Panc1 (cell line): ENCODE data around the gene SSBP2. TPM values are rescaled to one million over a fixed set of nuclear protein-coding genes. Genes with fewer than 3 reads are reported as not detected.

Experiments used
- ATAC-seq: fragments of 200-7000 bp; cut with Tn5 transposase; 2 replicates; pipeline ENCODE4 v1.9.1; 2020; ENCODE audit warnings: mild to moderate bottlenecking, moderate library complexity
- BruUV-seq: library from RNA; stranded (reverse); fragments of 400-500 nt; replicated peaks from 2 replicates; lab custom pipeline; 2021; lab: Mats Ljungman, UMichigan
- CTCF ChIA-PET: fragments of 300-600 bp; sonication (Branson Sonifier 250); formaldehyde crosslinking; loops from one replicate; lab custom pipeline; 2022; ENCODE audit warnings: antibody characterized with exemption; lab: Charles Lee
- POLR2A ChIA-PET: fragments of 300-600 bp; sonication (Branson Sonifier 250); formaldehyde crosslinking; loops from one replicate; lab custom pipeline; 2022; ENCODE audit warnings: antibody characterized with exemption; lab: Charles Lee
- DNase-seq: peaks from one replicate; pipeline ENCODE4 v3.0.0-alpha.2; 2010; ENCODE audit warnings: low read depth, low spot score
- H3K27ac ChIP-seq: 2 replicates; pipeline ENCODE4 v1.5.1; 2011; ENCODE audit warnings: mild to moderate bottlenecking, low read length, inconsistent platforms
- H3K27me3 ChIP-seq: fragments of 200-500 bp; sonication (Bioruptor generic); 2 replicates; pipeline ENCODE4 v1.6.0; 2014; ENCODE audit warnings: low read length, inconsistent platforms; ENCODE audit not compliant: control insufficient read depth, insufficient read depth
- H3K36me3 ChIP-seq: fragments of 200-500 bp; sonication (Bioruptor generic); 2 replicates; pipeline ENCODE4 v1.5.1; 2014; ENCODE audit warnings: inconsistent platforms, mild to moderate bottlenecking, low read length, moderate library complexity; ENCODE audit not compliant: control insufficient read depth, insufficient read depth
- H3K4me1 ChIP-seq: 2 replicates; pipeline ENCODE4 v1.5.1; 2011; ENCODE audit warnings: inconsistent platforms, mild to moderate bottlenecking, low read length, moderate library complexity; ENCODE audit not compliant: control insufficient read depth, insufficient read depth
- H3K4me3 ChIP-seq, 2 experiments: 2 replicates each; pipeline ENCODE4 v1.5.1; 2011 to 2012; ENCODE audit warnings: low read depth in 2 of 2, low read length in 2 of 2, mild to moderate bottlenecking in 2 of 2, inconsistent platforms in 1 of 2, moderate library complexity in 1 of 2
- H3K9me3 ChIP-seq: fragments of 200-500 bp; sonication (Bioruptor generic); 2 replicates; pipeline ENCODE4 v1.5.1; 2014; ENCODE audit warnings: low read depth, mild to moderate bottlenecking, inconsistent platforms, low read length, moderate library complexity; ENCODE audit not compliant: control insufficient read depth, insufficient read depth
- CTCF ChIP-seq: fragments of 450-650 bp; IDR thresholded peaks from 2 replicates; pipeline ENCODE4 v1.5.1; 2017; ENCODE audit warnings: mild to moderate bottlenecking
- POLR2AphosphoS5 ChIP-seq: IDR thresholded peaks from 2 replicates; pipeline ENCODE4 v1.6.1; 2012; ENCODE audit warnings: mild to moderate bottlenecking, low read depth, low read length, moderate library complexity
- REST ChIP-seq, 2 experiments: IDR thresholded peaks; 2 replicates each; pipeline ENCODE4 v1.6.1; 2011 to 2012; ENCODE audit warnings: low read depth in 2 of 2, control low read depth in 1 of 2, low read length in 1 of 2, mild to moderate bottlenecking in 1 of 2, moderate library complexity in 1 of 2; ENCODE audit not compliant: insufficient read depth in 1 of 2
- SIN3A ChIP-seq: IDR thresholded peaks from 2 replicates; pipeline ENCODE4 v1.6.1; 2012; ENCODE audit warnings: low read depth, mild to moderate bottlenecking, low read length, moderate library complexity, borderline replicate concordance; ENCODE audit not compliant: insufficient read depth
- TCF7L2 ChIP-seq: IDR thresholded peaks from 2 replicates; pipeline ENCODE4 v1.6.1; 2011; ENCODE audit warnings: mild to moderate bottlenecking, low read depth, low read length, inconsistent platforms
- in situ Hi-C: cut with HindIII; loops from 2 replicates; pipeline ENCODE4 v1.10.0; 2016; ENCODE audit warnings: low sequenced_read_pairs, low pct_unique_long_range_greater_than_20kb
- intact Hi-C: fragments of 100-400 bp; cut with micrococcal nuclease; formaldehyde crosslinking; loops from one replicate; pipeline ENCODE4 v1.10.0; 2022; ENCODE audit not compliant: unreplicated experiment
- total RNA-seq: library from RNA; stranded (reverse); gene quantifications from one replicate; pipeline ENCODE4 v1.2.1, GENCODE V29; 2021; ENCODE audit not compliant: unreplicated experiment

SSBP2 gene
- total RNA-seq, 1 experiment from 2014 or later = 16.3 TPM

GRCh38 chr5:81590498-81591384 lies 160.2 kb downstream of the SSBP2 start:
- ATAC-seq = no peak
- H3K27ac ChIP-seq = no peak overlapping the region
- H3K27me3 ChIP-seq = no peaks in the 10 kb centered on the region
- no peak overlapping the region for H3K4me3 ChIP-seq
- no TSS peak for BruUV-seq
- no peaks in the 10 kb centered on the region for H3K4me1 ChIP-seq
- H3K9me3 ChIP-seq = no peaks in the 10 kb centered on the region
- DNase-seq = no peak
- POLR2A ChIA-PET = no interaction called here
- CTCF ChIA-PET = no interaction called here
- intact Hi-C loops (no loop called here), in situ Hi-C loops (no loop called here)
- H3K36me3 ChIP-seq = no peaks in the 10 kb centered on the region
- TF ChIP-seq SIN3A = no peak
- no peak for TF ChIP-seq POLR2AphosphoS5
- TF ChIP-seq REST (IDR thresholded peaks at IDR 0.05; ENCODE audit: insufficient read depth in 1 of 2, low read depth in 2 of 2, low read length in 1 of 2) = no peak
- TF ChIP-seq TCF7L2 = no peak

- ATAC-seq = no peak
- no peaks in the 10 kb centered on the region for H3K4me1 ChIP-seq
- ChIA-PET POLR2A (interaction anchor here (0.5 kb wide), 1 partner anchor 231 kb away, joined by 3 read pairs; no protein-coding TSS in a partner anchor), CTCF (no interaction called here)
- intact Hi-C loops (no loop called here), in situ Hi-C loops (no loop called here)
- H3K36me3 ChIP-seq = no peaks in the 10 kb centered on the region
- no peak for TF ChIP-seq SIN3A
- no peak for TF ChIP-seq REST (IDR thresholded peaks at IDR 0.05; ENCODE audit: insufficient read depth in 1 of 2, low read depth in 2 of 2, low read length in 1 of 2)
- TF ChIP-seq POLR2AphosphoS5 = no peak
- no peak for TF ChIP-seq TCF7L2
- TF ChIP-seq CTCF = no peak
- no peaks in the 10 kb centered on the region for H3K27me3 ChIP-seq
- no peak overlapping the region for H3K27ac ChIP-seq
- BruUV-seq = no TSS peak
- no peak for DNase-seq
- no peaks in the 10 kb centered on the region for H3K9me3 ChIP-seq
- no peak overlapping the region for H3K4me3 ChIP-seq
Observed at GRCh38 chr5:81579262-81579924, 171.5 kb downstream of the SSBP2 start.
